Measurements from ENCODE around the gene TMPRSS4.
"Not testable (repeated sequence)": the region's sequence is repeated elsewhere in the genome, so short reads cannot be mapped to it uniquely, and the experiment has no call there.

Gene TMPRSS4

DNA sequence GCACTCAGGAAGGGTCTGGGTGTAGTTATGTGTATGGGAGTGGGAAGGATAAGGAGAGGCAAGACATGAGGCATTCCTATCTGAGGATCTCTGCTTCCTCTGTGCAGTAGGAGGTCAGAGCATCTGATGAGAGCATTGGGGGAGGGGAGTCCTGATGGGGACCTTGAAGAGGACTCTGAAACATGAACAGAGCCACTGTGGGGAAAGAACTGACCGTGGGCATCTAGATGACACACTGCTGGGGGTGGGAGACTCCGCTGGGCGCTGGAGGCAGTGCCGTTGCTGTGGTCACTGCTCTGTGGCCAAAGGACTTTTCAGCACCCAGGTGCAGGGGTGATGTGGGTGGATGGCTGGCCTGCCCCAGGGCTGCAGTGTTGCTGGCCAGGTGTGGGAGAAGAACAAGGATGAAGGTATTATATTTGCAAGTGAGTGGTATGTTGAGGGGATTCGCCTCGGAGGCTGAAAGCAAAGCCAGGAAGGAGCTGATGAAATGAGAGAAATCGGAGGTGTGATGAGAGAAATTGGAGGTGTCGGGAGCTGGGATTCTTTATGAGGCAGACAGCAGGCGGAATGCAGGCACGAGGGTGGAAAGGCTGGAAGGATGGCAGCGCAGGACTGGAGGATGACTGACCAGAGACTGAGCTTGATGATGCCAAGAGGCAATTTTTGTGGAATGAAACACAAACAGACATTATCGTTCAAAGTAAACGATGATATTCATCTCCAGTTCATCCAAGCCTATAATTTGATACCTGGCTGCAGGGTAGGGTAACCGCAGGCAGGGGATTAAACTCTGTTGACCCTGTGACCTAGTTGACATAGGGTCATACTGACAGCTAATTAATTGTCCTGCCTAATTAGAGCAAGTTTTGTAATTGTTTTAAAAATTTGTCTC, 19.4 kb upstream of the TMPRSS4 start:
- DNase-seq: no peak

DNA sequence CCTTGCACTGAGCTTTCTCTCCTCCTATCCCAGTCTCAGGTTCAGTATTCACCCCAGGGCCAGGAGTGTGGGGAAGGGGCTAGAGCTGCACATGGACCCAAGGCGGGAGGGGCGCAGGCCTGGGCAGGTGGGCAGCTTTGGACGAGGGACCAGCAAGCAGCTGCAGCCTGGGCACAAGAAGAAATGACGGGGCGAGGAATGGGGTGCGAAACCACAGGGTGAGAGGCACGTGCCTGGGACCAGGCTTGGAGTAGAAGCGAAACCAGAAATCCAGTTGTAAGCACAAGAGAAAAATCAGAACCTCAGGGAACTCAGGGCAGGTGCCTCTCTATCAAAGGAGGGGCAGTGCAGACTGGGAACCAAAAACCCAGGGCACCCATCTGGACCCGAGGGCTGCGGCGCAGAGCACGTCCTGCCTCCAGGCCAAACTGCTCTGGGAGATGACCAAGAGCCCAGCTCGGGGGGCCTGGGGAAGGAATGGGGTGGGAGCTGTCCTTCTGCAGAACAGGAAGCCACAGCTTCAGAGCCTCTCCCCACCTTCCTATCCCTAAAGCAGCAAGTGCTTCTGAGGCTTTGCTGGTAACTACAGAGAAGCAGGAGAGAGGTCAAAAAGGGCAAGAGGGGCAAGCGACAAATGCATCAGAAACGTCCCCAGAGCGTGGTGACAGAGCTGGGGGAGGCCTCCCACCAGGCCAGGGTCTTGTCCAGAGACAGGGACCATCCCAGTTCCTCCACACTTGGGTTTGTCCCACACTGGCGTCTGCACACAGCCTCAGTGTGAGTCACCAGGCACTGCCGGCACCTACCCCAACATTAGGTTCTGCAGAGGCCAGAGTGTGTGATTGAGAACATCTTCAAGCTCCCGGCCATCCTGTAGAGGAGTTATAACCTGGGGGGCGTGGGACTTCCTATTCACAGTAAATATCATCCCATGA, 18.3 kb upstream of the TMPRSS4 start:
- DNase-seq: no peak

DNA sequence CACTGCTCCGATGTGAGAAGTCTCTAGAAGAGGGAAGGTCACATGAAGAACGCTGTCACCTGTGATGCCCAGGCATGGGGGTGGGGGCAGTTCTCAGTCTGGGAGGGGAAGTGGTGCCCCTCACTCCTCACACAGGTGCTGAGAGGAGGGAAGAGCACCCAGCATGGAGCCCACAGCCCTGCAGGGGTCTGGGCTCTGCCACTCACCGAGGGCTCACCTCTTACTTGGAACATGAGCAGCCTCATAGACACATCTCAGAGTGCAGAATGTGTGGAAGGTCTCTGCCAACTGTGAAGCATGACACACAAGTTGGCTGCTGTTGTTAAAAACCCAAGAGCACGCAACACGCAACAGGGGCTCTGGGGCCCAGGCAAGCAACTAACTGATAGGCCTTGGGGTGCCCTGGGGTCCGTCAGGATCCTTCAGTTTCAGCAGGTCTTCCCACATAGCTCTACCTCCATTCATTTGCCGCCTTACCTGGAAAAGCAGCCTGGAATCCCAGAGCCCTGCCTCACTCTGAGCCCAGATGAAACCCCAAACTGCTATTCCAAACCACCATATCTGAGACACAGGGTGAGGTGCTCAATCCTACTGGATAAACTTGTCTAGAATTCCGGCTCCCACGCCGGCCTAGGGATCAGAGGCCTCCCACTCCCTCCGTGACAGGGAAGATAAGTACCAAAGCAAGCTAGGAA, 17.5 kb upstream of the TMPRSS4 start:
- no peak for DNase-seq

DNA sequence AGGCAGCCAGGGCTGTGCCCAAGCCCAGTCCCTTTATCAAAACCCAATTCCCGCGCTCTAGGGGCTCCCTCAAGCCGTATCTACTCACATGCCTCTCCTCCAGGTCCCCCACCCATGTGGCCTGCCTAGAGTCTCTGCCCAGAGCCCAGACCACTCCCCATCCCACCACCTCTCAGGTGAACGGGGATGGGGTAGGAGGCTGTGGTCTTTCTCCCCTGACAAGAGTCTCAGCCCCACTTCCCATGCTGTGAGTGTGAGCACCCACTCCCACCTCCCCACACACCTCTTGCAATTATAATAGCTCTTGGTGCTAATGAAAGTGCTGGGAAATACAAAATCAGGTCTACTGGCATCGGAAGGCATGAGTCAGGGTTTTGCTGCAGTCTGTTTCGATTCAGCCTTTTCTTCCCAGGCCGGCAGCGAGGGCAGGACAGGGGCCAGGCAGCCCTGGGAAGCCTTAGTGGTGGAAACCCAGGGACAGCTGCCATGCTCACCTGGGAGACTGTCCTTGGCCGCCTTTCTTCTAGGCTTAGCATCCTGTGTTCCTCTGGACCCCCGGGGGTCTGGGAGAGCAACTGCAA, 16.7 kb upstream of the TMPRSS4 start:
- DNase-seq: no peak

DNA sequence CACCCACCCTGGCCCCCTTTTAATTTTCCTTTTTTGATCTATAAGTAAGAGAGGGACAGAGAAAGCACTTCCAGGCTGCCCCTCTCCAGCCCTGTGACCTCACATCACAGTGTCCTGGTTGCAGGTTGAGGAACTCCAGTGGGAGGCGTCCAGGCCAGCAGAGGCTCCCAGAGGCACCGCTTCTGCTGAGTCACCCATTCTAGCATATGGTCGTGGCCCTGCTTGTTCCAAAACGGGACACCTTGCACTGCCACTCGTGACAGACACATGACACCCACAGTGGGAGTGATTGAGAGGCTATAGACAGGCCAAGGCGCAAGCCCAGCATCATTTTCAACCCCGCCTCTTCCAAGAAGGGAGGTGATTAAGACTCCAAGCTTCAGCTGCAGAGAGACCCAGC, 16.0 kb upstream of the TMPRSS4 start:
- DNase-seq: no peak

DNA sequence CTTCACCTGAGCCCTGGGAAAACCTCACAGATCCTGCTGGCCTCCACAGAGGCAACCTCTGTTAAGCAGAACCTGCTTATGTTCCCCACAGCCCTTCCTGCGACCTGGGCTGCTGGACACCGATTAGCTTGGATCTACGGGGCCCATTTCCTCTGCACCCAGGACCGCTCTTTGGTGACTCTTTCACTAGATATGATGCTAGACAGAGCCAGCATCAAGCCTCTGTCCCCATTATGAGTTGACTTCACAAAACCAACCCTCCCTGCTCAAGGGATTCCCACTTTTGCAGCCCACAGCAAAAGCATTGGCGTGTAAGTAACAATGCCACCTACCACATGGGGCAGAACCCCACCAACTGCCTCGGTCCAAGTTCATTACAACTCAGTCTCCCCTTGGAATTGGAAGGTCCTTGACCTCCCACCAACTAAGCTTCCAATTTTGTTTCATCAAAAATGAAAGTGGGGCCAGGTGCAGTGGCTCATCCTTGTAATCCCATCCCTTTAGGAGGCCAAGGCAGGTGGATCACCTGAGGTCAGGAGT, 15.2 kb upstream of the TMPRSS4 start:
- no peak for DNase-seq

DNA sequence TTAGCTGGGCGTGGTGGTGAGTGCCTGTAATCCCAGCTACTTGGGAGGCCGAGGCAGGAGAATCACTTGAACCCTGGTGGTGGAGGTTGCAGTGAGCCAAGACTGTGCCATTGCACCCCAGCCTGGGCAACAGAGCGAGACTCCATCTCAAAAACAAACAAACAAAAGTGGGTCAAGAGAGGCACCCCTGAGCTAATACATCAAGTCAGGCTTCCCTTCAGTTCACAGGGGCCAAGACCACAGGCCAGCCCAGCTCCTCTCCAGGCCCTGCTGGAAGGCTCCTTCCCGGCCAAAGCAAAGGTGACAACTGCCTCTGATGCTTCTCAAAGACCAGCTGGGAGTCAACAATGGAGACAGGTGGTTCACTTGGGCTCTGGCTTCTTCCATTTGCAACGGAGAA, 14.7 kb upstream of the TMPRSS4 start:
- not testable (repeated sequence) for DNase-seq

DNA sequence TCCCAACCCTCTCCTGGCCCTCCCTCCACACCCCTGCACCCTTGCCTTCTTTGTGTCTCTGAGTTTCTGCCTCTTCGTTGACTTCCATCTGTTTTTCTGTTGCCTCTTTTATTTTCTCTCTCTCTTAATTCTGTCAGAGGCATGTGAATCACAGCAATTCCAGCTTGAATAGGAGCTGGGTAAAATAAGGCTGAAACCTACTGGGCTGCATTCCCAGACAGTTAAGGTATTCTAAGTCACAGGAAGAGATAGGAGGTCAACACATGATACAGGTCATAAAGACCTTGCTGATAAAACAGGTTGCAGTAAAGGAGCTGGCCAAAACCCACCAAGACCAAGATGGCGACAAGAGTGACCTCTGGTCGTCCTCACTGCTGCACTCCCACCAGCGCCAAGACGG, 14.2 kb upstream of the TMPRSS4 start:
- not testable (repeated sequence) for DNase-seq

DNA sequence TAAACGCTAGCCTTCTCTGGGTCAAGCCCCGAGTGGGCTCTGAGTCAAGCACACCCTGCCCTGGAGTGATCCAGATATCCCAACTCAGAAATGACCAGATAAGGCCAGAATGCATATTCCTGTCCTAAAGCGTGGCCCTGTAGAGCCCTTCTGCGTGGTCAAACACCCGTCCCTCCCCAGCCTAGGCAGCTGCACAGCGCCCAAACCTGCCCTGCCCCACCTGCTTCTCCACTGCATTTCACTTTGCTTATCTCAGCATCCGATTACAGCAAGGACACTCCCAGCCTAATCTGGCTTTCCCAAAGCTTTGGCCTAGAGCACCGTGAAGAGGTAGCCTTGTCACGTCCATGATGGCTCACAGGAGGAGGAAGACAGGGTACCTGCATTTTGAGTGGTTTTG, 11.9 kb upstream of the TMPRSS4 start:
- DNase-seq: no peak

DNA sequence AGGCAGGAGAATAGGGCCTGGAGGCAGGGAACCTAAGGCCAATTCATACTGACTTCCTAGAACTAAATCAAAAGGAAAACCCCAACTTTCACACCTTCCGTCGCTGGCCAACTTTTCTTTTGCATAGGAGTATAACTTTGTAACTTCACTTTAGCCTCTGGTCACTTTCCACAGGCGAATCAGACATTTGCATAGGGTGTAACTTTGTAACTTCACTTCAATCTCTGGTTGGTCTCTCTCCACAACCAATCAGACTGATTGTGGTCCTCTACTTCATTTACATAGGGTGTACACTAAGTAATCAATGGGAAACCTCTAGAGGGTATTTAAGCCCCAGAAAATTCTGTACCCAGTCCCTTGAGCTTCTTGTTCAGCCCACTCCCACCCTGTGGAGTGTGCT, 11.5 kb upstream of the TMPRSS4 start:
- DNase-seq: no peak

DNA sequence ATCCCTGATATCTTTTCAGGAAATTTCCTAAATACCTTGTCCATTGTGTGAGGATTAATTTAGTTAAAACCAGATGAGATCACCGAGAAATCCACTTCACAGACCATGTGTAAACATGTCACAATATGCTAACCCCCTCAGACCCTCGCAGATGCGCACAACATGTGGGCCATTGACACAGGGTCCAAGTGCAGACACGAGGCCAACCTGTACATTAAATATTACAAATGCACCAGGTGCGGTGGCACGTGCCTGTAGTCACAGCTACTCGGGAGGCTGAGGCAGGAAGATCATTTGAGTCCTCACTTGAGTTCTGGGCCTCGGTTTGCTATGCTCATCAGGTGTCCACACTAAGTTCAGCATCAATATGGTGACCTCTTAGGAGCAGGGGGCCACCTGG, 9.9 kb upstream of the TMPRSS4 start:
- DNase-seq: no peak

DNA sequence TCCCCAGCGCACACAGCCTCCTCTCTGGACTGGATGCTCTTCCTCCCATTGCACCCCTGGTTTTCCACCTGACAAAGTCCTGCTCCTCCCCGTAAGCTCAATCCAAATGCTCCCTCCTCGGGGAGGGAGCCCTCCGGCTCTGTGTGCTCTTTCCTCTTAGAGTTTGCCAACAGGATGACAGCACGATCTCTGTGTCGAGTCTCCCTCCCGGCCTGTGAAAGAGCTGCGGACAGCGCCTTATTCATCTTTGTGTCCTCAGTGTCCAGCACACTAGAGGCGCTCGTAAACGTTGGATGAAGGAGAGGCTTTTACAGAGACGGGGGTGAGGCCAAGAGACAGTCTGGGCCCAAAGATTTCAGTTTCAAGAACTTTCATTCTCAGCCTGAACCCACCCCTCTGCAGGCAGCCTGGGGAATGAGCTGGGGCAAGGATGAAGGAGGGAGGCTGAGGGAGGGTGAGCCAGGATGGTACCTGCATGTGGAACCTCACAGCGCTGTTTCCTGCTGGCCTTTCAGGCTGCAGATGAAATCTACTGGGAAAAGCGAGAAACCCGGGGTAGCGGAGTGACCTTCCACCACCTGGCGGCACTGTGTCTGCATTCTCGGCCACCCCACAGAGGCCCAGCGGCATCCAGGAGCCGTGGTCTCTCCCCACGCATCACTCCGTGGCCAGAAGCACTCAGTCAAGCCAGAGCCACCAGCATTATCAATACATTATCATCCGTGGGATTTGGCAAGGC, 8.5 kb upstream of the TMPRSS4 start:
- no peak for DNase-seq

DNA sequence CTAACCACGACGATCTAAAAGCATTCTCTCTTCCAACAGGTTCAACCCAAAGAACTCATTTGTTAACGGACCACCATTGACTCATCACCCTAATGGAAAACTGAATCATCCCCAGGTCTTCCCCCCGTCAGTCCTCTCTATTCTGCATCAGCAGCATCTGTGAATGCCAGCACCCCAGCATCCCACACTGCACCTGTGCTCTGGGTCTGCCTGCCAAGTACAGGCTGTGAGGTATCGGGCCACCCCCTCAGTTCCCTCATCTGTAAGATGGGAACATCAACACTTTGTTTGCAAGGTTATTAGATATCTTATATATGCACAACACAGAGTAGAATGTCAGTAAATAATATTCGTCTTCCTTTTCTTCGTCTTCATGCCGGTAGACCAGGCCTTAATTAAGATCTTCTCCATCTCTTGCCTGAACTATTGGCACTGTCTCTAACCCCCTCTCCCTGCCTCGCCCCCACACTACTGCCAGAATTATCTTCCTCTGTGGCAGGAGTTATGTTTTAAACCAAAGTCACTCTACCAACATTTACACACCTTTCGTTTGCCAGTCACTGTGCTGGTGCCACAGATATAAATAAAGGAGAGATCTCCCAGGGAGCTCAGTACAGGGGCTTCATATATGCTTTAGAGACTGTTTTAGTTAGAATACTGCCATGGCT, 7.8 kb upstream of the TMPRSS4 start:
- DNase-seq: no peak

DNA sequence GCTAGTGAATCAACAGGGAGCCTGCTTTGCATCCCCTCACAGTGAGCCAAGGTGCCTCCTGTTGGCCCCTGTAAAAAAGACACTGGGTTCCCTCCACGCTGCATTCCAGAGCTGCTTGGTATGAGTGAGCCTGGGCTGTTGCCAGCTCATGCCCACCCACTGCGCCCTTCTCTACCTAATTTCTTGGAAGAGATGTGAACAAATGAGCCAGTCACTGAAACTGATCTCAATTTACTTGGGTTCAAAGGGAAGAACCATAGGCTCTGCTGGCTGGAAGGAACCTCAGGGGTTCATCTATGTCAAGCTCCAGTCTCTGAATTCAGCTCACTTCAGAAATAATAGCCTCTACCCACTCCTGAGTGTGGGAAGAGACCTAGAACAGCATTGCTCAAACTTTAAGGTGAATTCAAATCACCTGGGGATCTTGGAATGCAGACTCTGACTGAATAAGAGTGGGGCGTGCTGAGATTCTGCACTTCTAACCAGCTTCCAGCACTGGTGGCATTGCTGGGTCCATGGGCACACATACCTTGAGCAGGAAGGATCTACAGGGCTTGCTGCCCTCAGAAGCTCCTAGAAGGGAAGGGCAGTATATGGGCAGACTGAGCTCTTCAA, 5.4 kb upstream of the TMPRSS4 start:
- DNase-seq: no peak

DNA sequence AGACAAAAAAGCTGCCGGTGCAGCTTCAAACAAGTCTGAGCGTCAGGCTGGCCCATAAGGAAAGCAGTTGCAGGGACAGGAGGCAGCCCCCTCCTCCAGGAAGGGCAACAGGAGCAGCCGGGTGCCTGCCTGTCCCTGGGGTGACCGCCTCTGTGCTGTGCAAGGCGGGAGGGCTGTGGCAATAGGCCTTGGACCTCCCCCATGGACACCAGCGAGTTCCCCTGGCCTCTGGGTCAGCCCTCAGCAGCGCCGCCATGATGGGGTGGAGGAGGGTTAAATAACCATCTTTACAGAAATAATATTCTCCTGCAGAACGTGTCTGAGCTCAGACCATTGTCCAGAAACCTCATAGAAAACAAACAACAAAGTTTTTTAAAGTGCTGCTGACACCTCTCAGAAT, 3.3 kb upstream of the TMPRSS4 start:
- DNase-seq: no peak

DNA sequence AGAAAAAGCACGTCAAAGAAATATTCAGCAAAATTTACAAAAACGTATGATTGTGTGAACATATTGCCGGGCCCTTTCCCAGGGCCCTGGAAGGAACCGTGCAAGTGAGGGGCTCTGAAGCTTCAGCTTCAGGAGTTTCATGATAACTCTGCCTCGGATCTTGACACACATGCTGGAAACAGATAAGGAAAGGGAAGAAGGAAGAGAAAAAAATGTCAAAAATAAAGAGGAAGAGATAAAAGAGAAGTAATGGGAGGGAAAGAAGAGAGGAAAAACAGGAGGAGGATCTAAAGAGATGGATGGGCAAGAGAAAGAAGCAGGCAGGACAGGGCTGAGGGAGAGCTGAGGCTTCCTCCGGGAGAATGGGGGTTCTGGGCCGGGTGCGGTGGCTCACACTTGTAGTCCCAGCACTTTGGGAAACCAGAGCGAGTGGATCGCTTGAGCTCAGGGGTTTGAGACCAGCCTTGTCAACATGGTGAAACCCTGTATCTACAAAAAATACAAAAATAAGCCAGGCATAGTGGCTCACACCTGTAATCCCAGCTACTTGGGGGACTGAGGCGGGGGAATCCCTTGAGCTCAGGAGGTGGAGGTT, 2.7 kb upstream of the TMPRSS4 start:
- no peak for DNase-seq

DNA sequence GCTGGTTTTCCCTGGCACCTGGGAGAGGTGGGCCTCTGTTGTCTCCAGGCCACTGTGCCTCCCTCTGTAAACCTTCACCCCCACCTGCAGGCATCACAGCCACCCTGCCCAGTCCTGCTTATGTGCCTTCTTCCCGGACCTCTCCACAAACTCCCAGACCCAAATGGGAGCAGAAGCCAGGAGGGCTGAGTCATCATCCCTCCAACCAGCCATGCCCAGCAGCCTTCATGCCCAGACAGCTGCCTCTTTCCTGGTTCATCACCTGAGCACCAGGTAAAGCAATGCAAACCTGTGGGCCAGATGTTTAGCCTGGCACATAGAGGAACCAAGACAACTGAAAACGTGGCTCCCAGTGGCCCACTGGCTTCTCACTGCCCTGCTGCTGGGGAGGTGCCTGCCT, 2.1 kb upstream of the TMPRSS4 start:
- DNase-seq: no peak

DNA sequence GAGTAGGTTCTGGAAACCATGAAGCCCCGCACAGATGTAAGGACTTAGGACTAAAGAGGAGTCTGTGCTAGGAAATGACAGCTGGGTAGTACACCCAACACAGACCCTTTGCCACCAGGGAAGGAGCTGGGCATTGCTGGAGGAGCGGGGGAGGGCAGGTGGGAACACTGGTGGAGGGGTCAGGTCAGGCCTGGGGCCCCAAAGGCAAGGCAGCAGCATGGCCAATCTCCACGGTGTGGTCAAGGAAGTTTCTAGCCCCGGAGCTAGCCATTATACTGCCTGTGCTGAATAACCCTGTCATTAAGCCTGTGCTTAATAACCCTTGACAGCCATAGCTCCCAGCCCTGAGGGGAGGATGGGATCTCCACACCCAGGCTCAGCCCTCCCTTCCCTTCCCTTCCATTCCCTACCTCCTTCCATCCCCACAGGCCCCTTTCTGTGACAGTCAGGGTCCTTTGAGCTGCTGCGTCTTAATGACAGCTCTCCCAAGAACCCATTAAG, 2.1 kb downstream of the TMPRSS4 start:
- DNase-seq: no peak

DNA sequence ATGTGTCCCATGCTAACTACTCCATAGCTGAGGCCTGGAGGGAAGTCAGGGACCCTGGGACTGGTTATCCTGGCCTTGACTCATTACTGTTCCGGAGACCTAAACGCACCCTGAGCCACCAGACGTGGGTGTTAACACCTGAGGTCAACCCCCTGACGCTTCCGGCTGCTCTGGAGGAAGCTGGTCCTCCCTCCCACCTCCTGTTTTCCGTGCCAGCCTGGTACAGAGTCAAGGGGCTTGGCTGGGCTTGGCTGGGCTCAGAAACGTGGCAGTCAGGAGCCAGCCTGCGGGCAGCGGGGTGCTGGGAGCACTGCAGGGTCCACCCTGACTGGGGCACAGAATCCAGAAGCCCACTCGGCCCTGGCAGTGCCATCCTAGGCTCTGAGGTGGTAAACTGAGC, 2.6 kb downstream of the TMPRSS4 start:
- no peak for DNase-seq

DNA sequence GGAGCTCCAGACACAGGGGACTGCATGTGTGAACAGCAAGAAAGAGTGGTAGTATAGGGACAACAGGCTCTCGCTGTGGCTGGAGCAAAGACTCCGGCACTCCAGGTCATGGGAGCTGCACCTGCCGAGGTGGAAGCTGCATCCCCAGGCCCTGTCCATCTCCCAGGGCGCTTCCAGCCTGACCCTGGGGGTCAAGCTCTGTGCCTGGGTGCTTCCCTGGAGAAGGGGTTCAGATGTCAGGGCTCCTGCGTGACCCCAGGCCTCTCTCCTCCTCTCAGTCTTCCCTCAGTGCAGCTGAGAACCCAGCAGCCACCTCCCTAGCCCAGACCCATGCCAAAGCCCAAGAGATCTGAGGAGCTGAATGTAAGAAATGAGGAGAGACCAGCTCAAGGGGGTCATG, 3.4 kb downstream of the TMPRSS4 start:
- DNase-seq: no peak
